ENCODE data around the gene DOCK7.

The DOCK7 gene

GRCh38 chr1:62467092-62467491 is 221.1 kb downstream of the DOCK7 start:
- TF ChIP-seq, protein P1, sequence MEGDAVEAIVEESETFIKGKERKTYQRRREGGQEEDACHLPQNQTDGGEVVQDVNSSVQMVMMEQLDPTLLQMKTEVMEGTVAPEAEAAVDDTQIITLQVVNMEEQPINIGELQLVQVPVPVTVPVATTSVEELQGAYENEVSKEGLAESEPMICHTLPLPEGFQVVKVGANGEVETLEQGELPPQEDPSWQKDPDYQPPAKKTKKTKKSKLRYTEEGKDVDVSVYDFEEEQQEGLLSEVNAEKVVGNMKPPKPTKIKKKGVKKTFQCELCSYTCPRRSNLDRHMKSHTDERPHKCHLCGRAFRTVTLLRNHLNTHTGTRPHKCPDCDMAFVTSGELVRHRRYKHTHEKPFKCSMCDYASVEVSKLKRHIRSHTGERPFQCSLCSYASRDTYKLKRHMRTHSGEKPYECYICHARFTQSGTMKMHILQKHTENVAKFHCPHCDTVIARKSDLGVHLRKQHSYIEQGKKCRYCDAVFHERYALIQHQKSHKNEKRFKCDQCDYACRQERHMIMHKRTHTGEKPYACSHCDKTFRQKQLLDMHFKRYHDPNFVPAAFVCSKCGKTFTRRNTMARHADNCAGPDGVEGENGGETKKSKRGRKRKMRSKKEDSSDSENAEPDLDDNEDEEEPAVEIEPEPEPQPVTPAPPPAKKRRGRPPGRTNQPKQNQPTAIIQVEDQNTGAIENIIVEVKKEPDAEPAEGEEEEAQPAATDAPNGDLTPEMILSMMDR (IDR thresholded peaks at IDR 0.05): no peak
- no peak overlapping the region for H3K4me3 ChIP-seq
- H3K27ac ChIP-seq: no peak overlapping the region
- no peak for DNase-seq (ENCODE audit: low spot score)

GRCh38 chr1:62462370-62462769 is 225.8 kb downstream of the DOCK7 start:
- DNase-seq (ENCODE audit: low spot score): no peak
- no peak overlapping the region for H3K4me3 ChIP-seq
- no peak overlapping the region for H3K27ac ChIP-seq
- TF ChIP-seq, protein P1 (IDR thresholded peaks at IDR 0.05): no peak

GRCh38 chr1:62457955-62458354 is 230.2 kb downstream of the DOCK7 start:
- no peak for DNase-seq (ENCODE audit: low spot score)
- H3K4me3 ChIP-seq: no peak overlapping the region
- TF ChIP-seq, protein P1 (IDR thresholded peaks at IDR 0.05): no peak
- no peak overlapping the region for H3K27ac ChIP-seq

DNA sequence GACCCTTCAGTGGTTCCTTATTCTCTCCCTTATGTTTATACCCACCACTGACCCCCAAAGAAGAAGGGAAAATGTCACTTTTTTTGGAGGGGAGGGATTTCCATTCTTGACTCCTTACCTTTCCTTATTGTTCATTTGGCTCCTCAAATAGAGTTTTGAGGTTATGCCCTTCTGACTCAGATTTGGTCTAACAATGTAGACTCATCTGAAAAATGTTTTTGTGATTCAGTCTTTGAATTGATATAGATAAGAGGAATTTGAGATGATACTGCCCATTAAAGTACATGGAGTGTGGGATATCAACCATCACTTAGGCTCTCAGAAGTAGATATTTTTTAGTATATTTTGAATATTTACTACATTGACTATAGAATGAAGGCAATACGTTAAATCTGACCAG is 235.2 kb downstream of the DOCK7 start:
- TF ChIP-seq, protein P1 (IDR thresholded peaks at IDR 0.05): no peak
- no peak for DNase-seq (ENCODE audit: low spot score)
- H3K27ac ChIP-seq: no peak overlapping the region
- no peak overlapping the region for H3K4me3 ChIP-seq

- no peak for DNase-seq (ENCODE audit: low spot score)
- TF ChIP-seq, protein P1 (IDR thresholded peaks at IDR 0.05): no peak
- Histone ChIP-seq H3K27ac (no peak overlapping the region), H3K4me3 (no peak overlapping the region)
These were observed 237.9 kb downstream of the DOCK7 start for GRCh38 chr1:62450301-62450700.

- DNase-seq (ENCODE audit: low spot score): no peak
- Histone ChIP-seq H3K4me3 (no peak overlapping the region), H3K27ac (no peak overlapping the region)
- TF ChIP-seq, protein P1 (IDR thresholded peaks at IDR 0.05): no peak
These were observed 239.8 kb downstream of the DOCK7 start for GRCh38 chr1:62448221-62448933.

- TF ChIP-seq, protein P1 (IDR thresholded peaks at IDR 0.05): no peak
- Histone ChIP-seq H3K27ac (no peak overlapping the region), H3K4me3 (no peak overlapping the region)
- no peak for DNase-seq (ENCODE audit: low spot score)
These were observed 243.5 kb downstream of the DOCK7 start for GRCh38 chr1:62444701-62445100.
